RPMI7951 (cell line): ENCODE measurements around the gene ATP6V0C. TPM values are rescaled to one million over a fixed set of nuclear protein-coding genes. Genes with fewer than 3 reads are reported as not detected.

Experiments
- DNase-seq: peaks from one replicate; pipeline ENCODE4 v3.0.0-alpha.2; 2012; ENCODE audit warnings: low read depth
- total RNA-seq: library from RNA; depleted of rRNA; stranded (reverse); fragments of >200 nt; shearing (Covaris generic); gene quantifications from 2 replicates; pipeline ENCODE4 v1.2.3, GENCODE V29; 2014

Gene ATP6V0C
- total RNA-seq, 1 experiment from 2014 or later, result 30.0 TPM

GRCh38 chr16:2490190-2491105 lies 23.3 kb upstream of the ATP6V0C start:
- DNase-seq, result no peak

- DNase-seq, result no peak
These were observed 21.5 kb upstream of the ATP6V0C start for GRCh38 chr16:2492292-2492691.

GRCh38 chr16:2493605-2494004 lies 20.1 kb upstream of the ATP6V0C start:
- no peak for DNase-seq

- no peak for DNase-seq
These were observed 19.1 kb upstream of the ATP6V0C start for GRCh38 chr16:2494616-2495015.

GRCh38 chr16:2495041-2495440 lies 18.7 kb upstream of the ATP6V0C start:
- DNase-seq, result no peak

GRCh38 chr16:2496223-2497115 lies 17.3 kb upstream of the ATP6V0C start:
- no peak for DNase-seq

GRCh38 chr16:2497116-2497630 lies 16.6 kb upstream of the ATP6V0C start:
- DNase-seq, result no peak

GRCh38 chr16:2497695-2498484 lies 15.9 kb upstream of the ATP6V0C start:
- no peak for DNase-seq

- DNase-seq, result no peak
These were observed 15.1 kb upstream of the ATP6V0C start for GRCh38 chr16:2498531-2499253.

GRCh38 chr16:2499454-2499853 lies 14.3 kb upstream of the ATP6V0C start:
- no peak for DNase-seq

GRCh38 chr16:2499890-2500429 lies 13.8 kb upstream of the ATP6V0C start:
- no peak for DNase-seq

GRCh38 chr16:2500430-2500917 lies 13.3 kb upstream of the ATP6V0C start:
- no peak for DNase-seq

GRCh38 chr16:2500918-2501750 lies 12.6 kb upstream of the ATP6V0C start:
- DNase-seq, result peak; percentile 57

GRCh38 chr16:2501946-2502895 lies 11.5 kb upstream of the ATP6V0C start:
- no peak for DNase-seq

GRCh38 chr16:2505695-2506094 lies 8.1 kb upstream of the ATP6V0C start:
- no peak for DNase-seq

GRCh38 chr16:2507052-2507659 lies 6.6 kb upstream of the ATP6V0C start:
- no peak for DNase-seq

GRCh38 chr16:2507665-2508064 lies 6.1 kb upstream of the ATP6V0C start:
- DNase-seq, result no peak
